ENCODE results near the gene RPP40.
A peak's percentile ranks its signal among the peaks of the same experiment; 100 is the strongest.

- TF ChIP-seq CEBPB (IDR thresholded peaks at IDR 0.05) (no peak), ZBTB7A (IDR thresholded peaks at IDR 0.05; ENCODE audit: low read depth) (no peak), EP300 (IDR thresholded peaks at IDR 0.05; ENCODE audit: borderline replicate concordance) (no peak), TAF1 (IDR thresholded peaks at IDR 0.05; ENCODE audit: low read depth) (0 out of 2 replicates have a peak, but pooled peaks have one; percentile 22), MAX (IDR thresholded peaks at IDR 0.05) (no peak; the same call in 1 of the 2 replicates), USF1 (IDR thresholded peaks at IDR 0.05) (no peak), TCF12 (IDR thresholded peaks at IDR 0.05; ENCODE audit: low read depth) (peak; percentile 48; the same call in 1 of the 2 replicates), TEAD4 (IDR thresholded peaks at IDR 0.05) (no peak), CREB1 (IDR thresholded peaks at IDR 0.05; ENCODE audit: low read depth) (no peak)
Observed at GRCh38 chr6:4973982-4974745, 29.7 kb downstream of the RPP40 start.

Data from Ishikawa (cell line).